HTERT RPE-1 (cell line): ENCODE measurements around the gene REEP2.

Source experiments
- in situ Hi-C: fragments of 300-500 bp; cut with MboI; formaldehyde crosslinking; loops from 4 replicates; pipeline ENCODE4 v1.14.3; 2020; ENCODE audit warnings: low sequenced_read_pairs

REEP2 gene

GRCh38 chr5:138495351-138495750, 56.5 kb downstream of the REEP2 start:
- in situ Hi-C loops = no loop called here
